Measurements from ENCODE around the gene ZNF410.
A peak's percentile ranks its signal among the peaks of the same experiment; 100 is the strongest.
"Not testable (repeated sequence)": the region's sequence is repeated elsewhere in the genome, so short reads cannot be mapped to it uniquely, and the experiment has no call there.

The ZNF410 gene, protein sequence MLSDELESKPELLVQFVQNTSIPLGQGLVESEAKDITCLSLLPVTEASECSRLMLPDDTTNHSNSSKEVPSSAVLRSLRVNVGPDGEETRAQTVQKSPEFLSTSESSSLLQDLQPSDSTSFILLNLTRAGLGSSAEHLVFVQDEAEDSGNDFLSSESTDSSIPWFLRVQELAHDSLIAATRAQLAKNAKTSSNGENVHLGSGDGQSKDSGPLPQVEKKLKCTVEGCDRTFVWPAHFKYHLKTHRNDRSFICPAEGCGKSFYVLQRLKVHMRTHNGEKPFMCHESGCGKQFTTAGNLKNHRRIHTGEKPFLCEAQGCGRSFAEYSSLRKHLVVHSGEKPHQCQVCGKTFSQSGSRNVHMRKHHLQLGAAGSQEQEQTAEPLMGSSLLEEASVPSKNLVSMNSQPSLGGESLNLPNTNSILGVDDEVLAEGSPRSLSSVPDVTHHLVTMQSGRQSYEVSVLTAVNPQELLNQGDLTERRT

DNA sequence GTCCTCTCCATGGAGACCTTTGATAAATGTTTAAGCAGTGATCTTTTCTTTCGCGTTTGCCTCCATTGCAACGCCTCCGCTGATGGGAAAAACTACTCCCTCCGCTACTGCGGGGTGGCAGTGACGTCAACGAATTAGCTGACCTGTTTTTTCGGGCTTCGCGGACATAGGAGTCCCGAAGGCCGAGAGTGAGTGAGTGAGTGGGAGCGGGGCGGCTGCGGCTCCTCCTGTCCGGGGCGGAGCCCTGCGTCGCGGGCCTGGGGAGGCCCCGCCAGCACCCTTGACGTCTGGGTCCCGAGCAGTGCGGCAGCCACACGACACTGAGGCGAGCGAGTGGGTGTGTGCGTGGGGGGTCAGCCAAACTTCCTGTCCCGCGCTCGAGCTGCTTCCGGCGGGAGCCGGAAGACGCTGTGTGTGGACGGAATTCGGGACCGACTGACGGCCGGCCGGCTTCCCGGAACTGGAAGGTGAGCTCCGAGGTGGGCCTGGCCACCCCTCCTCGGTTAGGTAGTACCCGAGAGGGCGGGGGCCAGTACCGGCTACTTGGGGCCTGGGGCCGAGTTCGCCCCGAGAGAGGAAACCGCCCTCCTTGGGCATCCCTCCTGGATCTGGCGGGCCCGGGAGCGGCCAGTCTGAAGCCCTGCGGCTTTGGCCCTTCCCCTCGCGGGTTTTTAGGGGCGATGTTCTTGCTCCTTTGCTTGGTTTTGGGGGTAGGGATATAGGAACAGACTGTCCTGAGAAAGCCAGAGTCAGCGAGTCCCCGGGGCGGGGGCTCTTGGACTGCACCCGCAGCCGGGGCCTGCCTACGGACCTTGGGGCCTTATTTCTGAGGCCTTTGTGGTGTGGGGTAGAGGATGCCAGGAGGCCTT lies at the start of gene ZNF410:
TSS of gene ZNF410 (plus strand) at position 411 of the 869 bp plus-strand sequence. CDS start 5,317 bp downstream, outside the sequence.
- TF ChIP-seq, protein P1, sequence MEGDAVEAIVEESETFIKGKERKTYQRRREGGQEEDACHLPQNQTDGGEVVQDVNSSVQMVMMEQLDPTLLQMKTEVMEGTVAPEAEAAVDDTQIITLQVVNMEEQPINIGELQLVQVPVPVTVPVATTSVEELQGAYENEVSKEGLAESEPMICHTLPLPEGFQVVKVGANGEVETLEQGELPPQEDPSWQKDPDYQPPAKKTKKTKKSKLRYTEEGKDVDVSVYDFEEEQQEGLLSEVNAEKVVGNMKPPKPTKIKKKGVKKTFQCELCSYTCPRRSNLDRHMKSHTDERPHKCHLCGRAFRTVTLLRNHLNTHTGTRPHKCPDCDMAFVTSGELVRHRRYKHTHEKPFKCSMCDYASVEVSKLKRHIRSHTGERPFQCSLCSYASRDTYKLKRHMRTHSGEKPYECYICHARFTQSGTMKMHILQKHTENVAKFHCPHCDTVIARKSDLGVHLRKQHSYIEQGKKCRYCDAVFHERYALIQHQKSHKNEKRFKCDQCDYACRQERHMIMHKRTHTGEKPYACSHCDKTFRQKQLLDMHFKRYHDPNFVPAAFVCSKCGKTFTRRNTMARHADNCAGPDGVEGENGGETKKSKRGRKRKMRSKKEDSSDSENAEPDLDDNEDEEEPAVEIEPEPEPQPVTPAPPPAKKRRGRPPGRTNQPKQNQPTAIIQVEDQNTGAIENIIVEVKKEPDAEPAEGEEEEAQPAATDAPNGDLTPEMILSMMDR (IDR thresholded peaks at IDR 0.05; ENCODE audit: extremely low read depth, insufficient read depth, missing control alignments) = no peak
- peak; percentile 90 for DNase-seq (ENCODE audit: low spot score)
- in situ Hi-C loops (cut with MboI; ENCODE audit: low pct_unique_long_range_greater_than_20kb, low sequenced_read_pairs, unreplicated experiment) = no loop called here

DNA sequence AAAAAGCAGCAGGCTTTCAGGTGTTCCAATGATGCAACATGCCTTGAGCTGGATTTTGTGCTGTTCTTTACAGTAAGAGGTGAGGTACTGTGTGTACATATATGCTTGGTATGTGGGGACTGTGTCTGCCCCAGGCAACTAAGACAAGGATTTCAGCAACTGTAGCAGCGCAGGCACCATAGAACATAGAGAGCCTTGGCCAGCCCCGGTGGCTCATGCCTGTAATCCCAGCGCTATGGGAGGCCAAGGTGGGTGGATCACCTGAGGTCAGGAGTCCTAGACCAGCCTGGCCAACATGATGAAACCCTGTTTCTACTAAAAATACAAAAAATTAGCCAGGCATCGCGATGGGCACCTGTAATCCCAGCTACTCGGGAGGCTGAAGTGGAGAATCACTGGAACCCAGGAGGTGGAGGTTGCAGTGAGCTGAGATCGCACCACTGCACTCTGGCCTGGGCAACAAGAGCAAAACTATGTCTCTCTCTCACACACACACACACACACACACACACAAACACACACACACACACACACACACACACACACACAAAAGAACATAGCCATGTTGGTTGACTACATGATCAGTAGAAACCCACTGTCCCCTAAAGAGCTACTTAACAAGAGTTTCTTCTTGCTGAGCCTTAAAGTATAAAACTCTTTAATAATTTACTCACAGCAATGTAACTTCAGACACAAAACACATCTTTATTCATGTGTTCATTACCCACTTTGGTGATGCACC lies 48.2 kb upstream of the ZNF410 start:
- DNase-seq (ENCODE audit: low spot score); in situ Hi-C loops (cut with MboI; ENCODE audit: low pct_unique_long_range_greater_than_20kb, low sequenced_read_pairs, unreplicated experiment): not testable (repeated sequence)

DNA sequence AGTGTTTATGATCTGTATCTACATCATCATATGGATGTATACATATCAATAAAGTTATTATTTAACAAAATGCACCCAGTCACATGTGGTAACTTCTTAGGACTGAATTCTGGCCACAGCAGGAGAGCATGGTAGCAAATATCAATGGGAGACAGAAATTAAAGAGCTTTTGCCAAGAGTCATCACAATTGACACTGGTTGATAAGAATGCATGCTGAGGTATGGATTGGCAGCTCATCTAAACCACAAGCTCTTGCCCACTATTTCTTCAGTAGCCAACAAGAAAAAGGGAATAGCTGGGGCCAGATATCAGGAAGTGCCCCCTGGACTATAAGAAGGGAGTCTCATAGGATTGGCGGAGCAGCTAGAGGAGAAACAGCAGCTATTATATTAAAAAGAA lies 44.5 kb upstream of the ZNF410 start:
- no peak for DNase-seq (ENCODE audit: low spot score)
- TF ChIP-seq, protein P1 (IDR thresholded peaks at IDR 0.05; ENCODE audit: extremely low read depth, insufficient read depth, missing control alignments) = no peak
- in situ Hi-C loops (cut with MboI; ENCODE audit: low pct_unique_long_range_greater_than_20kb, low sequenced_read_pairs, unreplicated experiment) = no loop called here

DNA sequence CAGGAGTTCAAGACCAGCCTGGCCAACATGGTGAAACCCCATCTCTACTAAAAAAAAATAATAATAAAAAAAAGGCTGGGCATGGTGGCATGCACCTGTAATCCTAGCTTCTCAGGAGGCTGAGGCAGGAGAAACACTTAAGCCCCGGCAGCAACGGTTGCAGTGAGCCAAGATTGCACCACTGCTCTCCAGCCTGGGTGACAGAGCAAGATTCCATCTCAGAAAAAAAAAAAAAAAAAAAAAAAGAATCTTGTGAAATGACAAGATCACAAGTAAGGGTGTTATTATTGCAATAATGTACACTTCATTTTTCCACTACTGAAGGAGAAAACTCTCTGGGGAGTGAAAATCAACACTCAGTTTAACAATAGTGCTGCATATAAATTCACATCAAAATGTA lies 43.8 kb upstream of the ZNF410 start:
- in situ Hi-C loops (cut with MboI; ENCODE audit: low pct_unique_long_range_greater_than_20kb, low sequenced_read_pairs, unreplicated experiment) = no loop called here
- TF ChIP-seq, protein P1 (IDR thresholded peaks at IDR 0.05; ENCODE audit: extremely low read depth, insufficient read depth, missing control alignments) = no peak
- no peak for DNase-seq (ENCODE audit: low spot score)

DNA sequence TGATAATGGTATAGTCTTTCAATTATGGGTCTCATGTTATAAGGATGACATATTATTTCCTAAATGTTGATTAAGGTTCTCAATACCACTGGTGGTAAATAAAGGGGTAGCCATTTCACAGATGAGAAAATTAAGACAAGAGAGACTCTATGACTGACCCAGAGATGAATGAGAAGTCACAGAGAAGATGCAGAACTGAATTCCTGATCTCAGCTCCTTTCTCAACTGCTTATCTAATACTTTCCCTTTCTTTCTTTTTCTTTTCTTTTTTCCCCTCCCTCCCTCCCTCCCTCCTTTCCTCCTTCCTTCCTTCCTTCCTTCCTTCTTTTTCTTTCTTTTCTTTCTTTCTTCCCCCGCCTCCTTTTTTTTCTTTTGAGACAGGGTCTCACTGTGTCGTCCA lies 43.4 kb upstream of the ZNF410 start:
- in situ Hi-C loops (cut with MboI; ENCODE audit: low pct_unique_long_range_greater_than_20kb, low sequenced_read_pairs, unreplicated experiment) = no loop called here
- TF ChIP-seq, protein P1 (IDR thresholded peaks at IDR 0.05; ENCODE audit: extremely low read depth, insufficient read depth, missing control alignments) = no peak
- DNase-seq (ENCODE audit: low spot score) = no peak

DNA sequence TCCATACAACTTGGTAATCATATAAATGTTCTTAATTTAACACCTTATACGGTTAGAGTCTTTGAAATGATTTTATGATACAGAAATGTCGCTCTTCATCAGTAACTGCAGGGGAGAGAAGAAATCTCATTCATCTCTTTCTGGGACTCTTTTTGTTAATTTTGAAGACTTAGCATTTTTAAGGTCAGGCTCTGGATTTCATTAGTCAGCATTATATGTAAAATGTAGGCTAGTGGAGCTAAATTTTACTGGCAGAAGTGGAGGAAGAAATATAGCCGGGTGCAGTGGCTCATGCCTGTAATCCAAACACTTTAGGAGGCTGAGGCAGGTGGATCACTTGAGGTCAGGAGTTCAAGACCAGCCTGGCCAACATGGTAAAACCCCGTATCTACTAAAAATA lies 39.7 kb upstream of the ZNF410 start:
- no peak for DNase-seq (ENCODE audit: low spot score)
- in situ Hi-C loops (cut with MboI; ENCODE audit: low pct_unique_long_range_greater_than_20kb, low sequenced_read_pairs, unreplicated experiment) = no loop called here
- TF ChIP-seq, protein P1 (IDR thresholded peaks at IDR 0.05; ENCODE audit: extremely low read depth, insufficient read depth, missing control alignments) = no peak
